Erythroblast (primary cell): ENCODE results near the gene ACTR3.

Source experiments
- GATA1 ChIP-seq: IDR thresholded peaks from 2 replicates; pipeline ENCODE4 v1.6.1; 2011; ENCODE audit warnings: low read depth, mild to moderate bottlenecking, control low read depth, low read length, moderate library complexity
- POLR2A ChIP-seq: IDR thresholded peaks from 2 replicates; pipeline ENCODE4 v1.6.1; 2011; ENCODE audit warnings: mild to moderate bottlenecking, low read length

GRCh38 chr2:113890253-113891235 lies 655 bp downstream of the ACTR3 start:
- peak; percentile 68 for TF ChIP-seq POLR2A
- TF ChIP-seq GATA1, result no peak
